Retinal pigment epithelial cell (primary cell): Measurements from ENCODE around the gene ABCA13.
A peak's percentile ranks its signal among the peaks of the same experiment; 100 is the strongest.

Experiments used
- DNase-seq: peaks from one replicate; pipeline ENCODE4 v3.0.0-alpha.2; 2010; ENCODE audit warnings: low read depth
- H3K4me3 ChIP-seq: 2 replicates; pipeline ENCODE4 v1.5.1; 2011; ENCODE audit warnings: mild to moderate bottlenecking, low read length, control low read depth, moderate library complexity
- CTCF ChIP-seq: conservative IDR thresholded peaks from 2 replicates; pipeline ENCODE4 v1.5.1; 2011; ENCODE audit warnings: low read depth, low read length, control low read depth, inconsistent platforms

The ABCA13 gene

GRCh38 chr7:48424731-48425130 is 253.5 kb downstream of the ABCA13 start:
- H3K4me3 ChIP-seq = no peak overlapping the region
- TF ChIP-seq CTCF = peak; percentile 60
- DNase-seq = no peak

GRCh38 chr7:48426331-48426965 is 255.2 kb downstream of the ABCA13 start:
- no peak for DNase-seq
- TF ChIP-seq CTCF = no peak
- no peak overlapping the region for H3K4me3 ChIP-seq

GRCh38 chr7:48426966-48427555 is 255.8 kb downstream of the ABCA13 start:
- H3K4me3 ChIP-seq = no peak overlapping the region
- no peak for TF ChIP-seq CTCF
- DNase-seq = peak; percentile 56

GRCh38 chr7:48427671-48428070 is 256.4 kb downstream of the ABCA13 start:
- TF ChIP-seq CTCF = no peak
- H3K4me3 ChIP-seq = no peak overlapping the region
- DNase-seq = no peak

- no peak for TF ChIP-seq CTCF
- H3K4me3 ChIP-seq = no peak overlapping the region
- DNase-seq = no peak
Observed at GRCh38 chr7:48428091-48428684, 256.9 kb downstream of the ABCA13 start.

- no peak for TF ChIP-seq CTCF
- DNase-seq = no peak
- H3K4me3 ChIP-seq = no peak overlapping the region
Observed at GRCh38 chr7:48429117-48429516, 257.9 kb downstream of the ABCA13 start.

- no peak for TF ChIP-seq CTCF
- H3K4me3 ChIP-seq = no peak overlapping the region
- DNase-seq = peak; percentile 29
Observed at GRCh38 chr7:48438206-48438605, 266.9 kb downstream of the ABCA13 start.
